Dermis blood vessel endothelial cell (primary cell): ENCODE results near the gene RAD21L1. TPM values are rescaled to one million over a fixed set of nuclear protein-coding genes. Genes with fewer than 3 reads are reported as not detected.

ENCODE experiments used
- DNase-seq: peaks from one replicate; pipeline ENCODE4 v3.0.0; 2010
- total RNA-seq: library from RNA; depleted of rRNA; stranded (reverse); fragments of >200 nt; gene quantifications from 2 replicates; pipeline ENCODE4 v1.2.3, GENCODE V29; 2014

Gene RAD21L1
- total RNA-seq, 1 donor from 2014 or later: not detected

- no peak for DNase-seq
Measured at GRCh38 chr20:1274485-1275311, 48.9 kb downstream of the RAD21L1 start.

- DNase-seq: no peak
Measured at GRCh38 chr20:1275919-1276318, 50.1 kb downstream of the RAD21L1 start.

GRCh38 chr20:1277529-1278322 lies 51.9 kb downstream of the RAD21L1 start:
- no peak for DNase-seq

GRCh38 chr20:1278993-1279392 lies 53.1 kb downstream of the RAD21L1 start:
- DNase-seq: no peak

DNA sequence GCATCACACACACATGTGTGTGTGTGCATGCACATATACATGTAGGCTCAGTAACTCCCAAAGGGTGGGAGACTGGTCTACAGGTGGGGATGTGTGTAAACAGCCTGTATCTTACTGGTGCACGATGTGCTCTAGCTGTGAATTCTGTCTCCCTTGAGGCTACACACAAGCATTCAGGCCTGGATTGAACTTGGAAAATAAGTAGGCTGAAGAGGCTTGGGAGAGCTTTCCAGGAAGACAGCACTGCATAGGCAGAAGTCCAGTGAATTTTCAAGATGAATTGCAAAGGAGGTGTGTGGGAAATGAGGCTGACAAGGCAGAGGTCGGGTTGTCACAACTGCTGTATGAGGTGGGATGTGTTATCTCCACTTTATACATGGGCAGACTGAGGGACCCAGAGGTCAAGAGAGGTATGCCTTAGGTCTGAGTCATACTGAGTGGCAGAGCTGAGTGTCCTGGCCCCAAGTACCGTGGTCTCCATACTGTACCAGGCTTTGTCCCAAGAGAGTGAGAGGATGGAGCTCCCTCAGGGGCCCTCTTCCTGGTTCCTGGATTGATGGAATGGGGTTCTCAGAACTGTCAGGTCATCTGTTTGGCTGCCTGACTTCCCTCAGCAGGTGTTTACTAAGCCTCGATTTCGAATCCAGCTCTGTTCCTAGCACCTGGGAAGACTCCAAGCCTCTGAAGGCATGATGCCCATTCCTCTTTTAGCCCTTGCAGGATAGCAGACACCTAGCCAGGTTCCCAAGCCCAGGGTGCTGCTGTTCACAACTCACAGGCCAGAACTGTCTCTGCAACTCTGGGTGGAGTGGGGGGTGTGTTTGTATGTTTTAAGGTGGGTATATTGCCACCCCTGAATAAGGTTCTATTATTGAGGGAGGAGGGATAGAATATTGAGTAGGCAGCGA lies 54.6 kb downstream of the RAD21L1 start:
- DNase-seq: no peak

GRCh38 chr20:1281279-1282057 lies 55.6 kb downstream of the RAD21L1 start:
- DNase-seq: no peak

- no peak for DNase-seq
Measured at GRCh38 chr20:1282966-1283365, 57.1 kb downstream of the RAD21L1 start.

GRCh38 chr20:1283522-1284510 lies 58.0 kb downstream of the RAD21L1 start:
- no peak for DNase-seq

DNA sequence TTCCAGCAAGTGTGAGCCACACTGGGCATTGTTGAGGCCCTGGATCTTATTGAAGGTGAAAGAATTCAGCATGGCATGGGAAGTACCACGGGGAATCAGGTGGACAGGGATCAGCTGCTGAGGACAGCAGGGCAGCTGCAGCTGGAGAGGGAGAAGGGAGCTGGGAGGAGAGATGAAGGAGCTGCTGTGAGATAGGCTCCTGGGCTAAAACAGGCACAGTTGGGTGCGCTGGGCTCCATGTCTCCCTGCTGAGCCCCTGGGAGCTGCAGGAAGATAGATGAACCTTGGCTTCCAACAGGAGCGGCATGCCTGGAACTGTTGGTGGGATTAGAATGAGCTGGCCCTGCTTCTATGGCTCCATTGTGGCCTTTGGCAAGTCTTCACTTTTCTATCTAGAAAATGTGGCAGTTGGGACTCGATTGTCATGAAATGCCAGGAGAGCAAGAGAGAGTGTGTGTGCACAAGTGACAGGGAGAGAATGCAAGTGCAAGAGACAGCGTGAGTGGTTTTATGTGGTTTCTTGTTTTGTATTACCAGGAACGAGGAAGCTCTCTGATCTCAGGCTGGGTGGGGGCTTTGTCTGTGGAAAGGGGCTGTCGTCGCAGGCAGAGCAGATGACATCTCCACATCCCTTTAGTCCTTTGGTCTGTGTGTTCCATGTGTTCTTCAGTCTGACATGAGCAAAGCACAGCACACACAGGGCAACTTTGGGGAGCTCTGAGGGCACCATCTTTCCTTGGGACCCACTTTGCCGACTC lies 60.6 kb downstream of the RAD21L1 start:
- no peak for DNase-seq

GRCh38 chr20:1287306-1287705 lies 61.5 kb downstream of the RAD21L1 start:
- DNase-seq: no peak

DNA sequence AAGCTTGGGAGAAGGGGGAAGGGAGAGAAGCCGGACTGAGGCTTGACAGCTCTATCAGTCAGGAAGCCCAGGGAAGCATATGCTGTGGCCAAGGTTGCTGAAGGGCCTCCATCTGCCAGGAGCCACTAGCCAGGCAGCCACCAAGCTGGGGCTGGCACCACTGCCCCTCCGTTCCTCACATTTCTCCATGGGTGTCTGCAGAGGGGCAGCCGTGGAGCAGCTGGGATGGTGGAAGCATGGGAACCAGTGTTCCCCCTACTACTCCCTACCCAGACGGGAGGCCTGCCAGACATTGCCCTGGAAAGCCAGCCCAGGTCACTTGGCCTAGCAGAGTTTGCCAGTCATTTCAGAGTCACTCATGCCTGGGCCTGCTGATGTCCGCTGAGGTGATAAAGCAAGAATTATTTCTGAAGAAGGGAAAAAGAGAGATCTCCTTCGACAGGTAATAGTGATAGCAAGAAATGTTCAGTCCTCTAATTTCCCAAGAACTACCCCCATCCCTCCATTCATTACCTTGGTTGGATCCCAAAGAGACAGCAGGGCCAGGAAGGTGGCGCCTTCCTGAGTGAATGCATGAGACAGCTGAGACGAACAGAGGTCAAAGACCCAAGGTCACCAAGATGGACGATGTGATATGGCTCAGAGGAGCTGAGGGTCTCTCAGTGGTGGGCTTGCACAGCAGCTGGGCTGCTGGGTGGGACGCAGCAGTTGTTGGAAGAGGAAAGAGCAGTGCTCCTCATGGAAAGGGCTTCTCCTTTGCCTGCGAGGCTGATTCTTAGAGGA lies 62.1 kb downstream of the RAD21L1 start:
- no peak for DNase-seq

GRCh38 chr20:1291191-1291741 lies 65.4 kb downstream of the RAD21L1 start:
- peak; percentile 74 for DNase-seq

DNA sequence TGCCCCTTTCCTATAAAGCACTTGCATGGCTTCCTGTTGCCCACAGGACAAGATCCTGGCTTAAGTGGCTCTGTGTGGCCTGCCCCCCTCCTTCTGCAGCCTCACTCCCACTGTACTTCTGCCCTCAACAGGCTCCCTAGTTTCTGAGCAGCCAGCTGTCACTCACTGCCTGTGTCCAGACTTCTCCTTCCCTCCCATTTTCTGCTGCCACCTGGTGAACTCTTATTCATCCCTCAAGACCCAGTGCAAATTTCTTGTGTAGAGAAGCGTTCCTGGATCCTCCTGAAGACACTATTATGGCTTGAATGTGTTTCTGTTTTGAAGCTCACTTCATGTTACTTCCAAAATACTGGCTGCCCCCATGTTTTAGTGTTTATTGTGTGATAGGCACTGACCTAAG lies 66.8 kb downstream of the RAD21L1 start:
- DNase-seq: no peak

- no peak for DNase-seq
Measured at GRCh38 chr20:1293641-1294379, 68.0 kb downstream of the RAD21L1 start.

GRCh38 chr20:1294497-1294896 lies 68.7 kb downstream of the RAD21L1 start:
- no peak for DNase-seq

- DNase-seq: no peak
Measured at GRCh38 chr20:1295276-1295930, 69.6 kb downstream of the RAD21L1 start.

DNA sequence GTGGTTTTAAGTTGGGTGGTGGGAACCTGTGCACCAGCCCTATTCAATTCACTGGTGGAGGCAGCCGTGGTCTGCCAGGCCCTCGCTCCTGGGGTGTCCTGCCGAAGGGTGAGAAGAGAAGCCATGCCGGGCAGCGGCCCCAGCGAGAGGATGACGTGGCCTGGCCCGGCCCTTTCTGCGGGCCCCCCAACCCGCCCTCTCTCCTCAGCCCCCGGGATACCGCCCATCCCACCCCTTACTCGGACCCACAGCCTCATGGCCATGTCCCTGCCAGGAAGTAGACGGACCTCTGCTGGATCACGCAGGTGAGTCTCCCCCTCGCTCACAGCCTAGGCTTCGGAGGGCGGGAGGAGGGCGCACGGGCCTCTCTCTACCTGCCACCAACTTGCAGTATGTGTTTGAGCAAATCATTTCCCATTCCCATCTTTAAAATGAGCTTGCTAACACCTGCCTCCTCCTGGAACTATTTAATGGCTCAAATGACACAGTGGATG lies 70.3 kb downstream of the RAD21L1 start:
- DNase-seq: no peak
